ENCODE results near the gene FBLN1.
A peak's percentile ranks its signal among the peaks of the same experiment; 100 is the strongest.

Gene FBLN1

DNA sequence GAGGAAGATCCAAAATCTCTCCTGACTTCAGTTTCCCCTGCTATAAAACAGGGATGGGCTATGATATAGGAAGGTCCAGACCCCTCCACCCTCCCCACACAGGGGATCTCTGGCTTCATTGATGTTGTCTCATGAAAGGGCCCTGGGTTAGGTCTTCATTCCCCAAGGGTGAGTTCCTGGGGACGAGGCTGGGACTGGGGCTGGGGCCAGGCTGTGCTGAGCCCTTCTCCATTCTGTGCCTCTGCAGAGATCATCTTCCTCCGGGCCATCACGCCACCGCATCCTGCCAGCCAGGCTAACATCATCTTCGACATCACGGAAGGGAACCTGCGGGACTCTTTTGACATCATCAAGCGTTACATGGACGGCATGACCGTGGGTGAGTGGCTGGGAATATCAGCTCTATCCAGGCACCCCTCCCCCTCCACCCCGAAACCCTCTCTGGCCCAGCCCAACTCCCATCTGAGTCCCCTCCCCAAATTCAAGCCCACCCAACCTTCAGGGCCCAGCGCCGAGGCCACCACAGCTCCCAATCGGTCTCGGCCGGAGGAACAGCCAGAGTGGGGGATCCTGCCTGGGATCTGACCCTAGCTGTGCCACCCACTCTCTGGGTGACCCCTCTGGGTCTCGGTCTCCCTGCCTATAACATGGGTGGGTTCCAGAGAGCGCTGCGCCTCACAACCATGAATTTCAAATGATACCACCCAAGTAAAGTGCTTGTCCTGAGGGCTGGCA, 74.2 kb downstream of the FBLN1 start:
- no peak for FAIRE-seq
- DNase-seq (ENCODE audit: insufficient read length, low spot score): no peak

DNA sequence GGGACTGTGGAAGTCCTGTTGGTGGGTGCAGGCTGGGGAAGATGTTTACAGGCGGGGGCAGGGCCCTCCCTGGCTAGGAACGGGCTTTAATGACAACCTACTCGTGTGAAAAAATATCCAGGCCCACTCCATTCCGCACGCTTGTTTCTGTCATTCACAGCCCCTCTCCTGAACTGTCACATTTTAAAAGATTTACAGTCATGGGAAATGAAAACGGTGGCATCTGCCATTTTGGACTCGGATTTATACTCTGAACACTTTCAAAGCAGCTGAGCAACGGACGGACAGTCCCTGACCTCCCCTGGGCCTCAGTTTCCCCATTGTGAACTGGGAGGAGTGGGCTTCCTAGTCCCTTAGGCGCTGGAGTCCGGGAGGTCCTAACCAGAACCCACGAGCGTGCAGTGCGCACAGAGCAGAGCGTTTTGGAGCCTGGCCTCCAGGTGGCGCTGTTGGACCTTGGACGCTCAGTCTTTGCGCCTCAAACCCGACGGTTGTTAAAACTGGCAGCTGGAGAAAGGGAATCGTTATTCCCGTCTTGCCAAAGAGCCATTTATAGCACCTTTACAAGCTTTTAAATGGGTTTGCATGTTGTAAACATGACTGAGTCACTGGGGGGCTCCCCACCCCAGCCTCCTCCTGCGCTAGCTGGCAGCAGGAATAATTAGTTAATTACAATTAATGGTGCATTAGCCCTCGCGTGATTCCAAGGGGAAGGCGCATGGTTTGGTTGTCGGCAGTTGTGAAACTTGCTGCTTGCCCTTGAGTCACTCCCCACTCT, 75.3 kb downstream of the FBLN1 start:
- TF ChIP-seq, protein P1, sequence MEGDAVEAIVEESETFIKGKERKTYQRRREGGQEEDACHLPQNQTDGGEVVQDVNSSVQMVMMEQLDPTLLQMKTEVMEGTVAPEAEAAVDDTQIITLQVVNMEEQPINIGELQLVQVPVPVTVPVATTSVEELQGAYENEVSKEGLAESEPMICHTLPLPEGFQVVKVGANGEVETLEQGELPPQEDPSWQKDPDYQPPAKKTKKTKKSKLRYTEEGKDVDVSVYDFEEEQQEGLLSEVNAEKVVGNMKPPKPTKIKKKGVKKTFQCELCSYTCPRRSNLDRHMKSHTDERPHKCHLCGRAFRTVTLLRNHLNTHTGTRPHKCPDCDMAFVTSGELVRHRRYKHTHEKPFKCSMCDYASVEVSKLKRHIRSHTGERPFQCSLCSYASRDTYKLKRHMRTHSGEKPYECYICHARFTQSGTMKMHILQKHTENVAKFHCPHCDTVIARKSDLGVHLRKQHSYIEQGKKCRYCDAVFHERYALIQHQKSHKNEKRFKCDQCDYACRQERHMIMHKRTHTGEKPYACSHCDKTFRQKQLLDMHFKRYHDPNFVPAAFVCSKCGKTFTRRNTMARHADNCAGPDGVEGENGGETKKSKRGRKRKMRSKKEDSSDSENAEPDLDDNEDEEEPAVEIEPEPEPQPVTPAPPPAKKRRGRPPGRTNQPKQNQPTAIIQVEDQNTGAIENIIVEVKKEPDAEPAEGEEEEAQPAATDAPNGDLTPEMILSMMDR (IDR thresholded peaks at IDR 0.05; ENCODE audit: insufficient read depth, missing control alignments): peak; percentile 96
- DNase-seq (ENCODE audit: insufficient read length, low spot score) (peak; percentile 41), FAIRE-seq (no peak)

More for the DNA sequence above, 74.2 kb downstream of the FBLN1 start:
- TF ChIP-seq, protein P1 (IDR thresholded peaks at IDR 0.05; ENCODE audit: insufficient read depth, missing control alignments): no peak

DNA sequence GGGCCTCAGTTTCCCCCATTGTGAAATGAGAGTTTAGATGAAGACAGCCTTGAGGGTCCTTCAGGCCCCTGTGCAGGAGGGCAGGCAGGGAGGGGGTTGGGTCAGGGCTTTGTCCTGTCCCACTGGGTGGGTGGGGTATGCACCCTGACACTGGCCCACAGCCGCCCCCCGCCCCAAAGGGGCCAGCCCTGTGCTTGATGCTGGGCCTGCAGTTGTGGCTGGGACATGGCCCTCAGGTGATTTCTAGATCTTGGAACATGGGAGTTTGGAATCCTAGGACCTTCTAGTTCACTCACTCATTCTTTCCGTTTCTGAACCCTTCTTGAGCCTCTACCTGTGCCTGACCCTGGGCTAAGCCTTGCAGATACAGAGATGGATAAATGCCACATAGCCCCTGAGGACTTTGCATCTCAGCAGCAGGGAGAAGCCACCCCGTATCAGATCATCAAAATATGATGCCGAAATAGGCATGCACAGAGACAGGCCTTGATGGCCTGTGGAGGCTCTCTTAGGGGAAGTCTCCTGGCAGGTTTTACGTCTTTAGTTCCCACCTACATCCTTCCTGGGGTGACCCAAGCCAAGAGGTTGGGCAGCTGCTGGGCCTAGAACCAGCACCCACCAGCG, 76.0 kb downstream of the FBLN1 start:
- TF ChIP-seq, protein P1 (IDR thresholded peaks at IDR 0.05; ENCODE audit: insufficient read depth, missing control alignments): no peak
- DNase-seq (ENCODE audit: insufficient read length, low spot score) (no peak), FAIRE-seq (no peak)

DNA sequence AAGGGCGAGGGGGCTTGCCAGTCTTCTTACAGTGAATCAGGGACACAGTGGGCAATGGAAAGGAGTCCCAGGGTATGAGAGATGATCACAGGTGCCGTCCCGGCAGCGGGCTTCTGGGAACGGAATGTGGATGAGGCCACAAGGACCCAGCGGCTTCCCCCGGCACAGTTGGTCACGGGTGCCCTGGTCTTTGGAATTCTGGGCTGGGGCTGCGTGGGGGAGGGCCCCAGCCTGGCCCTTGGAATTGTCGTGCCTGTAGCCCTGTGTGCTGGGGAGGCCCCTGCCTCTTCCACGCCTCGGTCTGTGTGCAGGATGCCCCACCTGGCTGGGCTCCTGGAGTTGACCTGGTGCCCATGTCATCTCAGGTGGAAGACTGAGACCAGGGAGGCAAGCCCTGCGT, 76.6 kb downstream of the FBLN1 start:
- TF ChIP-seq, protein P1 (IDR thresholded peaks at IDR 0.05; ENCODE audit: insufficient read depth, missing control alignments): no peak
- no peak for DNase-seq (ENCODE audit: insufficient read length, low spot score)
- FAIRE-seq: no peak

DNA sequence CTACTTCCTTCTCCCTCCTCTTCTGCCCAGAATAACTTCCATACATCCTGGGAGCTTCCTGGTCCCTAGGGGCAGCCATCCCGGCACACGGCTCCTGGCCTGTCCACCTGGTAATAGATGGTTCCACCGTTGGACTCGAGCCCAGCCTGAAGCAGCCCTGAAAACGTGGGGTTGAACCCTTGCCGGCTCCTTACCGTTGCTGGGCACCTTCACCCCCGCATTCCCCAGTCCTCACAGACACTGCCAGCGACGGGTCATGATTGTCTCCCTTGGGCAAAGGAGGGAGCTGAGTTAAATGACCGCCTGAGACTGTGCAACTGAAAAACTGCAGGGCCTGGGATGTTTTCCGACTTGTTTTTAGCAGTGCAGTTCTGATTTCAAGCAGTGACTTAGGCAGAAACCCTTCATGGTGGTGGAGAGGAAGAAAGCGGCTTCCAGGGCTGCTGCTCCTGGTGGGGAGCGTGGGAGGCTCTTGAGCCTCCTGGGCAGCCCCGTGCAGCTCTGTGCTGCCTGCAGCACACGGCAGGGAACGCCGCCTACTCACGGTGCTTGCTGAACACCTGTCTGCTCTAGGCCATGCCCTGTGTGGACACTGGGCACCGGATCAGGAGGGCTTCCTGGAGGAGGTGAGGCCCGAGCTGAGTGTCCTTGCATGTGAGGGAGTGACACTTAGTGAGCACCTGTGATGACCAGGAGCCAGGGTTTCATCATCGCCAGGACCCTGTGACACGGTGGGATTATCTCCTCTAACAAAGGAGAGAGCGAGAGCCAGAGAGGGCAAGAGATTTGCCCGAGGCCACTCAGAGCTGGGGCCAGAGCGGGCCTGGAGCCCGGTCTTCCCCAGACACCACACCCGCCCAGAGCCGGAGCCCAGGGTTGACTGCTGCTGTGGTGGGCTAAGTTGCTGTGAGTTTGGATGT, 77.4 kb downstream of the FBLN1 start:
- FAIRE-seq: no peak
- TF ChIP-seq, protein P1 (IDR thresholded peaks at IDR 0.05; ENCODE audit: insufficient read depth, missing control alignments): no peak

DNA sequence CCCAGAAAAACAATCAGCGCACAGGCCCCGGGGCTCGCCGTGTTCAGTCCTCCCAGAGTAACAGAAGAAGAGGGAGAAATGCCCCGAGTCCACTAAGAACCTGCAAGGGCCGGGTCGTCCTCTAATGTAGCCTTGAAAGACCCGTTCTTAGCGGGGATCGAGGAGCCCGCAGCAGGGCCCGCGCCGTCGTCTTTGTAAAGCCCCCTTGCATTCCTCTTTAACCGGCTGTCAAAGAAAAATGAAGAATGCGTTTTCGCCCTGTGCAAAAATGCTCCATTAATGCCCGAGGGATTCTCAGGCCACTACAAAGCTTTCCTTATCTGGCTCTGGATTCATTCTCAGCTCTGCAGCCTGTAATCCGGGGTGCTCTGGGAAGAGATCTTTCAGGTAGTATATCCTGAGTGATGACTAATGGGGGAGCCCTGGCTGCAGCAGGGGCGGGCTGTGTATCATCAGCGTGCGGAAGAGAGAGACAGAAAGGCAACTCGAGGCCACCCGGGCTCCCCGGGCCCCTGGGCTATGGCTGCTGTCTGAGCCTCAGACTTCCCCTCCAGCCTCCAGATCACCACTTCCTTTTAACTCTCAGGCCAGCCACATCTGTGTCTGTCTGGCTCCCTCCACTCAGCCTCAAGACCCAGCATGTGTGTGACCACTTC, 78.2 kb downstream of the FBLN1 start:
- TF ChIP-seq, protein P1 (IDR thresholded peaks at IDR 0.05; ENCODE audit: insufficient read depth, missing control alignments): no peak
- FAIRE-seq: no peak
- DNase-seq (ENCODE audit: insufficient read length, low spot score): no peak

More for the DNA sequence above, 77.4 kb downstream of the FBLN1 start:
- DNase-seq (ENCODE audit: insufficient read length, low spot score): no peak
